GM18508 (cell line): ENCODE measurements around the gene PLAU.

Source experiments
- ATAC-seq: cut with Tn5 transposase; IDR thresholded peaks from one replicate; pipeline ENCODE4 v1.9.1; 2021; ENCODE audit warnings: moderate number of reproducible peaks; ENCODE audit not compliant: insufficient read depth, unreplicated experiment

Gene PLAU

GRCh38 chr10:73910764-73911552 is at the start of gene PLAU:
TSS of gene PLAU (plus strand) at chr10:73911132. CDS start at chr10:73911556, 424 bp downstream.
- ATAC-seq = no peak

GRCh38 chr10:73862011-73862410 is 48.9 kb upstream of the PLAU start:
- ATAC-seq = no peak

GRCh38 chr10:73863039-73863817 is 47.7 kb upstream of the PLAU start:
- no peak for ATAC-seq

GRCh38 chr10:73864229-73864628 is 46.7 kb upstream of the PLAU start:
- no peak for ATAC-seq

GRCh38 chr10:73865107-73865458 is 45.8 kb upstream of the PLAU start:
- ATAC-seq = no peak

- ATAC-seq = no peak
Observed at GRCh38 chr10:73865459-73866442, 45.2 kb upstream of the PLAU start.

- no peak for ATAC-seq
Observed at GRCh38 chr10:73866621-73867020, 44.3 kb upstream of the PLAU start.

GRCh38 chr10:73867126-73867807 is 43.7 kb upstream of the PLAU start:
- no peak for ATAC-seq

- no peak for ATAC-seq
Observed at GRCh38 chr10:73867871-73868631, 42.9 kb upstream of the PLAU start.

- no peak for ATAC-seq
Observed at GRCh38 chr10:73868655-73869195, 42.2 kb upstream of the PLAU start.

GRCh38 chr10:73871295-73872189 is 39.4 kb upstream of the PLAU start:
- no peak for ATAC-seq

GRCh38 chr10:73872190-73872710 is 38.7 kb upstream of the PLAU start:
- ATAC-seq = no peak

GRCh38 chr10:73873142-73873837 is 37.6 kb upstream of the PLAU start:
- ATAC-seq = no peak

GRCh38 chr10:73873838-73874215 is 37.1 kb upstream of the PLAU start:
- no peak for ATAC-seq

- no peak for ATAC-seq
Observed at GRCh38 chr10:73874267-73875138, 36.4 kb upstream of the PLAU start, which contains the start of gene CAMK2G. TSS of gene CAMK2G (minus strand) at chr10:73874555. CDS start at chr10:73874461, 94 bp downstream.

- no peak for ATAC-seq
Observed at GRCh38 chr10:73875139-73875475, 35.8 kb upstream of the PLAU start.
